ENCODE data around the gene MINDY3. TPM values are rescaled to one million over a fixed set of nuclear protein-coding genes. Genes with fewer than 3 reads are reported as not detected.

MINDY3 gene
- total RNA-seq, 2 donors from 2014 or later, result 19.0 to 20.6 TPM

GRCh38 chr10:15847481-15847880 is 12.8 kb downstream of the MINDY3 start:
- 100% methylated on average over 1 to 4 of the region's 4 CpGs for WGBS, 2 experiments (ENCODE audit: insufficient coverage in 1 of 2, insufficient read length in 1 of 2)
- no peaks in the 10 kb centered on the region for H3K27me3 Mint-ChIP-seq (ENCODE audit: insufficient read depth)
- no peak overlapping the region for H3K4me3 Mint-ChIP-seq
- H3K36me3 Mint-ChIP-seq (ENCODE audit: low read depth), result peaks cover 44% of the 10 kb centered on the region
- TF ChIP-seq, protein P1, sequence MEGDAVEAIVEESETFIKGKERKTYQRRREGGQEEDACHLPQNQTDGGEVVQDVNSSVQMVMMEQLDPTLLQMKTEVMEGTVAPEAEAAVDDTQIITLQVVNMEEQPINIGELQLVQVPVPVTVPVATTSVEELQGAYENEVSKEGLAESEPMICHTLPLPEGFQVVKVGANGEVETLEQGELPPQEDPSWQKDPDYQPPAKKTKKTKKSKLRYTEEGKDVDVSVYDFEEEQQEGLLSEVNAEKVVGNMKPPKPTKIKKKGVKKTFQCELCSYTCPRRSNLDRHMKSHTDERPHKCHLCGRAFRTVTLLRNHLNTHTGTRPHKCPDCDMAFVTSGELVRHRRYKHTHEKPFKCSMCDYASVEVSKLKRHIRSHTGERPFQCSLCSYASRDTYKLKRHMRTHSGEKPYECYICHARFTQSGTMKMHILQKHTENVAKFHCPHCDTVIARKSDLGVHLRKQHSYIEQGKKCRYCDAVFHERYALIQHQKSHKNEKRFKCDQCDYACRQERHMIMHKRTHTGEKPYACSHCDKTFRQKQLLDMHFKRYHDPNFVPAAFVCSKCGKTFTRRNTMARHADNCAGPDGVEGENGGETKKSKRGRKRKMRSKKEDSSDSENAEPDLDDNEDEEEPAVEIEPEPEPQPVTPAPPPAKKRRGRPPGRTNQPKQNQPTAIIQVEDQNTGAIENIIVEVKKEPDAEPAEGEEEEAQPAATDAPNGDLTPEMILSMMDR (conservative IDR thresholded peaks at IDR 0.05), result no peak
- no peaks in the 10 kb centered on the region for H3K27me3 ChIP-seq (ENCODE audit: control insufficient read depth, insufficient read depth, low read length, poor library complexity, severe bottlenecking)
- DNase-seq, result no peak
- peaks cover 49% of the 10 kb centered on the region for H3K9me3 ChIP-seq (ENCODE audit: control insufficient read depth, low read length)
- no peaks in the 10 kb centered on the region for H3K4me1 Mint-ChIP-seq
- H3K4me1 ChIP-seq (ENCODE audit: control insufficient read depth, insufficient read depth, low read length), result no peaks in the 10 kb centered on the region
- no peak overlapping the region for H3K27ac Mint-ChIP-seq
- no peak overlapping the region for H3K9ac ChIP-seq (ENCODE audit: extremely low read depth, low read length, poor library complexity, severe bottlenecking)
- peaks cover 23% of the 10 kb centered on the region for H3K36me3 ChIP-seq (ENCODE audit: control insufficient read depth, insufficient read depth, low read length)
- no peak overlapping the region for H3K4me3 ChIP-seq (ENCODE audit: low read length)
- peaks cover 29% of the 10 kb centered on the region for H3K9me3 Mint-ChIP-seq
- no peak overlapping the region for H3K27ac ChIP-seq (ENCODE audit: low read depth, low read length)

DNA sequence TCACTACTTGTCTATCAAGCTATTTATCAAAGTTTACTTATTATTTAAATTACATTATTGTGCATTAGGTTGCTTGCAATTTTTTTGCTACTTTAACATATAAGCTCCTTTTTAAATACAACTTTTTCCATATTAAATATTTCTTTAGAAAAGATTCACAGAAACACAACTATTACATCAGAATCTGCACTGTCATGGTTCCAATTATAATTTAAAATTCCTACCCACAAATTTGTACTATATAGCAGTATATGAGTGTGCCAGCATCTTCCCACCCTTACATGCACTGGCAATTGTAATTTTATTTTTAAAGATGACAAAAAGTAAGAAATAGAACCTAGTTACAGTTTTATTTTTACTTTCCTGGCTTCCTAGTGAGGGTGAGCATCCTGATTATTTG is 15.8 kb downstream of the MINDY3 start:
- Mint-ChIP-seq H3K27ac (no peak overlapping the region), H3K27me3 (ENCODE audit: insufficient read depth) (no peaks in the 10 kb centered on the region), H3K9me3 (peaks cover 3% of the 10 kb centered on the region), H3K36me3 (ENCODE audit: low read depth) (peaks cover 16% of the 10 kb centered on the region), H3K4me3 (no peak overlapping the region), H3K4me1 (no peaks in the 10 kb centered on the region)
- Histone ChIP-seq H3K4me1 (ENCODE audit: control insufficient read depth, insufficient read depth, low read length) (no peaks in the 10 kb centered on the region), H3K27me3 (ENCODE audit: control insufficient read depth, insufficient read depth, low read length, poor library complexity, severe bottlenecking) (no peaks in the 10 kb centered on the region), H3K9ac (ENCODE audit: extremely low read depth, low read length, poor library complexity, severe bottlenecking) (no peak overlapping the region), H3K9me3 (ENCODE audit: control insufficient read depth, low read length) (peaks cover 19% of the 10 kb centered on the region), H3K36me3 (ENCODE audit: control insufficient read depth, insufficient read depth, low read length) (peaks cover 23% of the 10 kb centered on the region), H3K4me3 (ENCODE audit: low read length) (no peak overlapping the region), H3K27ac (ENCODE audit: low read depth, low read length) (no peak overlapping the region)
- TF ChIP-seq, protein P1 (conservative IDR thresholded peaks at IDR 0.05), result no peak
- DNase-seq, result no peak

DNA sequence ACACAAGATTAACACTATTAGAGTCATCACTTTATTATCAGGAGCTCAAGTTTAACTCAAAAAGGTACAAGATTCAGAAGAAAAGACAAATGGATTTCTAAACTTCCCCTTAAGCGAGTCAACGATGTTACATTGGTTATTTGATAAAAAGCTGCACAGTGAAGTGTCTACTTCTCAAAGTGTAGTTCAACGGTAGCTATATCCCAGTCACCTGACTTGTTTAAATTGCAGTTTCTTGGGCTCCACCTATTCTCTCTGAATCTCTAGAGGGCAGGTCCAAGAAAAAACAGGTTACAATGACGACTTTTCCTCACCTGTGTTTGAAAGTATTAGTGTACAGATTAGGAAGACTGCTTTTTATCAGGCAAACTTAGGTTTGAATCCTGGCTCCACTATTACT is 16.6 kb downstream of the MINDY3 start:
- Histone ChIP-seq H3K4me3 (ENCODE audit: low read length) (no peak overlapping the region), H3K36me3 (ENCODE audit: control insufficient read depth, insufficient read depth, low read length) (peaks cover 23% of the 10 kb centered on the region), H3K4me1 (ENCODE audit: control insufficient read depth, insufficient read depth, low read length) (no peaks in the 10 kb centered on the region), H3K27ac (ENCODE audit: low read depth, low read length) (no peak overlapping the region), H3K9ac (ENCODE audit: extremely low read depth, low read length, poor library complexity, severe bottlenecking) (no peak overlapping the region), H3K9me3 (ENCODE audit: control insufficient read depth, low read length) (peaks cover 14% of the 10 kb centered on the region), H3K27me3 (ENCODE audit: control insufficient read depth, insufficient read depth, low read length, poor library complexity, severe bottlenecking) (no peaks in the 10 kb centered on the region)
- WGBS, 2 experiments (ENCODE audit: insufficient coverage in 1 of 2, insufficient read length in 1 of 2), result 98 to 100% methylated on average over 3 to 4 of the region's 4 CpGs
- no peak for DNase-seq
- no peaks in the 10 kb centered on the region for H3K9me3 Mint-ChIP-seq
- H3K4me3 Mint-ChIP-seq, result no peak overlapping the region
- no peaks in the 10 kb centered on the region for H3K4me1 Mint-ChIP-seq
- TF ChIP-seq, protein P1 (conservative IDR thresholded peaks at IDR 0.05), result no peak
- no peak overlapping the region for H3K27ac Mint-ChIP-seq
- no peaks in the 10 kb centered on the region for H3K27me3 Mint-ChIP-seq (ENCODE audit: insufficient read depth)
- peaks cover 13% of the 10 kb centered on the region for H3K36me3 Mint-ChIP-seq (ENCODE audit: low read depth)

Measured in endodermal cell (in vitro differentiated cells).